GM23338 (cell line): ENCODE results near the gene SEC14L3. TPM values are rescaled to one million over a fixed set of nuclear protein-coding genes. Genes with fewer than 3 reads are reported as not detected.

Experiments
- ATAC-seq: fragments of 200-7000 bp; cut with Tn5 transposase; 3 replicates; pipeline ENCODE4 v1.9.1; 2020
- DNase-seq: peaks from one replicate; pipeline ENCODE4 v3.0.0-alpha.2; 2015; ENCODE audit warnings: low spot score
- H2AFZ ChIP-seq: fragments of 200-600 bp; sonication (generic); 2 replicates; pipeline ENCODE4 v1.8.0; 2016; ENCODE audit warnings: antibody characterized with exemption, mild to moderate bottlenecking, moderate library complexity
- H3F3A ChIP-seq: fragments of 200-600 bp; sonication (generic); replicated peaks from 2 replicates; pipeline ENCODE4 v1.8.0; 2017; ENCODE audit warnings: antibody characterized with exemption, mixed run types, low read depth
- H3K27ac ChIP-seq: fragments of 200-600 bp; sonication (generic); 2 replicates; pipeline ENCODE4 v1.6.1; 2016; ENCODE audit warnings: low read depth
- H3K27me3 ChIP-seq: fragments of 200-600 bp; sonication (generic); 2 replicates; pipeline ENCODE4 v1.8.0; 2016; ENCODE audit warnings: mild to moderate bottlenecking, mixed run types, moderate library complexity; ENCODE audit not compliant: insufficient read depth
- H3K36me3 ChIP-seq: fragments of 200-600 bp; sonication (generic); 2 replicates; pipeline ENCODE4 v1.8.0; 2016; ENCODE audit warnings: mild to moderate bottlenecking; ENCODE audit not compliant: insufficient read depth
- H3K4me1 ChIP-seq: fragments of 200-600 bp; sonication (generic); 2 replicates; pipeline ENCODE4 v1.8.0; 2016; ENCODE audit warnings: mild to moderate bottlenecking, moderate library complexity; ENCODE audit not compliant: insufficient read depth
- H3K4me2 ChIP-seq: fragments of 200-600 bp; sonication (generic); 2 replicates; pipeline ENCODE4 v1.7.1; 2017; ENCODE audit warnings: mixed run types
- H3K4me3 ChIP-seq: fragments of 200-600 bp; sonication (generic); 2 replicates; pipeline ENCODE4 v1.6.1; 2016; ENCODE audit warnings: mixed run types
- H3K79me2 ChIP-seq: fragments of 200-600 bp; sonication (generic); replicated peaks from 2 replicates; pipeline ENCODE4 v1.8.0; 2017; ENCODE audit warnings: mild to moderate bottlenecking; ENCODE audit not compliant: insufficient read depth
- H3K9me2 ChIP-seq: fragments of 200-600 bp; sonication (generic); 2 replicates; pipeline ENCODE4 v1.8.0; 2017; ENCODE audit not compliant: insufficient read depth
- H4K20me1 ChIP-seq: fragments of 200-600 bp; sonication (generic); replicated peaks from 2 replicates; pipeline ENCODE4 v1.8.0; 2017; ENCODE audit warnings: mild to moderate bottlenecking; ENCODE audit not compliant: insufficient read depth
- H3K27ac Mint-ChIP-seq: 2 replicates; pipeline ENCODE4 v1.8.0; 2020; ENCODE audit warnings: inconsistent platforms, mild to moderate bottlenecking, moderate library complexity, mixed read lengths
- H3K27me3 Mint-ChIP-seq: 3 replicates; pipeline ENCODE4 v1.8.0; 2022; ENCODE audit warnings: low read depth, mild to moderate bottlenecking, moderate library complexity, mixed read lengths, inconsistent platforms; ENCODE audit not compliant: insufficient read depth, poor library complexity
- H3K36me3 Mint-ChIP-seq: 3 replicates; pipeline ENCODE4 v1.8.0; 2021; ENCODE audit warnings: low read depth, mild to moderate bottlenecking, inconsistent platforms, moderate library complexity, mixed read lengths
- H3K4me1 Mint-ChIP-seq: 3 replicates; pipeline ENCODE4 v1.8.0; 2020; ENCODE audit warnings: mild to moderate bottlenecking, inconsistent platforms, mixed read lengths
- H3K4me3 Mint-ChIP-seq: 3 replicates; pipeline ENCODE4 v1.8.0; 2021; ENCODE audit warnings: moderate library complexity, mild to moderate bottlenecking, inconsistent platforms, mixed read lengths
- H3K9me3 Mint-ChIP-seq: 3 replicates; pipeline ENCODE4 v1.8.0; 2020; ENCODE audit warnings: moderate library complexity, mild to moderate bottlenecking, inconsistent platforms, mixed read lengths
- CTCF ChIP-seq, 2 experiments: fragments of 200-600 bp in 1 of 2; sonication (generic) in 1 of 2; conservative IDR thresholded peaks; 2 replicates each; pipeline versions ENCODE4 v1.5.1 to v1.6.1; 2016 to 2017; ENCODE audit warnings: antibody characterized with exemption in 2 of 2, low read depth in 2 of 2, mild to moderate bottlenecking in 2 of 2, moderate library complexity in 1 of 2
- JUNB ChIP-seq: IDR thresholded peaks from one replicate; pipeline ENCODE4 v1.6.1; 2016; ENCODE audit warnings: antibody characterized with exemption; ENCODE audit not compliant: unreplicated experiment
- polyA plus RNA-seq: library from polyadenylated mRNA; unstranded; fragments of >200 nt; fragmentation: Nextera tagmentation; extraction: Ambion mirVana; gene quantifications from 2 replicates; pipeline ENCODE4 v1.2.1, GENCODE V29; 2016
- total RNA-seq: library from RNA; depleted of rRNA; stranded (reverse); fragments of >200 nt; shearing (Covaris generic); gene quantifications from 2 replicates; pipeline ENCODE4 v1.2.3, GENCODE V29; 2014
- TF ChIP-seq, protein P1 (sequence below): fragments of 250-450 bp; sonication (Bioruptor Pico); IDR thresholded peaks from 2 replicates; pipeline ENCODE4 v1.5.0; 2020; ENCODE audit warnings: mild to moderate bottlenecking, moderate library complexity

Gene SEC14L3
- total and polyA plus RNA-seq, 2 experiments from 2014 or later = not detected

DNA sequence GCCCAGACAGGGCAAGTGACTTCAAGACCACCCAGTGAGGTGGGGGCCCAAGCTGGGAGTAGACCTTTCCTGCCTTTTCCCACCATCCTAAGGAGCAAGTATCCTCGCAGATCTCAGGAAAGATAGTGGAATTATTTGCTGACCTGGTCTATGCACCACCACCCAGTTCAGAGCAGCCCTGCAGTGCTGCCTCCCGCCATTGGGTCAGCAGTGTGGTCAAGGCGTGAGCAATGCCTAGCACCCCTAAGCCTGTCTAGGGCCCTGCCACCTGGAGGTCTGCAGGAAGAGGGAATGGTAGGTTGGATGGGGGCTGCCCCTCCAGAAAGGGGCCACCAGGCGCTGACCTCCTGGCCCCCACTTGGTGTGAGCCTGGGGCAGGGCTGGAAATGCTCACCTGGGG, 39.7 kb downstream of the SEC14L3 start (continued):
- TF ChIP-seq, protein P1, sequence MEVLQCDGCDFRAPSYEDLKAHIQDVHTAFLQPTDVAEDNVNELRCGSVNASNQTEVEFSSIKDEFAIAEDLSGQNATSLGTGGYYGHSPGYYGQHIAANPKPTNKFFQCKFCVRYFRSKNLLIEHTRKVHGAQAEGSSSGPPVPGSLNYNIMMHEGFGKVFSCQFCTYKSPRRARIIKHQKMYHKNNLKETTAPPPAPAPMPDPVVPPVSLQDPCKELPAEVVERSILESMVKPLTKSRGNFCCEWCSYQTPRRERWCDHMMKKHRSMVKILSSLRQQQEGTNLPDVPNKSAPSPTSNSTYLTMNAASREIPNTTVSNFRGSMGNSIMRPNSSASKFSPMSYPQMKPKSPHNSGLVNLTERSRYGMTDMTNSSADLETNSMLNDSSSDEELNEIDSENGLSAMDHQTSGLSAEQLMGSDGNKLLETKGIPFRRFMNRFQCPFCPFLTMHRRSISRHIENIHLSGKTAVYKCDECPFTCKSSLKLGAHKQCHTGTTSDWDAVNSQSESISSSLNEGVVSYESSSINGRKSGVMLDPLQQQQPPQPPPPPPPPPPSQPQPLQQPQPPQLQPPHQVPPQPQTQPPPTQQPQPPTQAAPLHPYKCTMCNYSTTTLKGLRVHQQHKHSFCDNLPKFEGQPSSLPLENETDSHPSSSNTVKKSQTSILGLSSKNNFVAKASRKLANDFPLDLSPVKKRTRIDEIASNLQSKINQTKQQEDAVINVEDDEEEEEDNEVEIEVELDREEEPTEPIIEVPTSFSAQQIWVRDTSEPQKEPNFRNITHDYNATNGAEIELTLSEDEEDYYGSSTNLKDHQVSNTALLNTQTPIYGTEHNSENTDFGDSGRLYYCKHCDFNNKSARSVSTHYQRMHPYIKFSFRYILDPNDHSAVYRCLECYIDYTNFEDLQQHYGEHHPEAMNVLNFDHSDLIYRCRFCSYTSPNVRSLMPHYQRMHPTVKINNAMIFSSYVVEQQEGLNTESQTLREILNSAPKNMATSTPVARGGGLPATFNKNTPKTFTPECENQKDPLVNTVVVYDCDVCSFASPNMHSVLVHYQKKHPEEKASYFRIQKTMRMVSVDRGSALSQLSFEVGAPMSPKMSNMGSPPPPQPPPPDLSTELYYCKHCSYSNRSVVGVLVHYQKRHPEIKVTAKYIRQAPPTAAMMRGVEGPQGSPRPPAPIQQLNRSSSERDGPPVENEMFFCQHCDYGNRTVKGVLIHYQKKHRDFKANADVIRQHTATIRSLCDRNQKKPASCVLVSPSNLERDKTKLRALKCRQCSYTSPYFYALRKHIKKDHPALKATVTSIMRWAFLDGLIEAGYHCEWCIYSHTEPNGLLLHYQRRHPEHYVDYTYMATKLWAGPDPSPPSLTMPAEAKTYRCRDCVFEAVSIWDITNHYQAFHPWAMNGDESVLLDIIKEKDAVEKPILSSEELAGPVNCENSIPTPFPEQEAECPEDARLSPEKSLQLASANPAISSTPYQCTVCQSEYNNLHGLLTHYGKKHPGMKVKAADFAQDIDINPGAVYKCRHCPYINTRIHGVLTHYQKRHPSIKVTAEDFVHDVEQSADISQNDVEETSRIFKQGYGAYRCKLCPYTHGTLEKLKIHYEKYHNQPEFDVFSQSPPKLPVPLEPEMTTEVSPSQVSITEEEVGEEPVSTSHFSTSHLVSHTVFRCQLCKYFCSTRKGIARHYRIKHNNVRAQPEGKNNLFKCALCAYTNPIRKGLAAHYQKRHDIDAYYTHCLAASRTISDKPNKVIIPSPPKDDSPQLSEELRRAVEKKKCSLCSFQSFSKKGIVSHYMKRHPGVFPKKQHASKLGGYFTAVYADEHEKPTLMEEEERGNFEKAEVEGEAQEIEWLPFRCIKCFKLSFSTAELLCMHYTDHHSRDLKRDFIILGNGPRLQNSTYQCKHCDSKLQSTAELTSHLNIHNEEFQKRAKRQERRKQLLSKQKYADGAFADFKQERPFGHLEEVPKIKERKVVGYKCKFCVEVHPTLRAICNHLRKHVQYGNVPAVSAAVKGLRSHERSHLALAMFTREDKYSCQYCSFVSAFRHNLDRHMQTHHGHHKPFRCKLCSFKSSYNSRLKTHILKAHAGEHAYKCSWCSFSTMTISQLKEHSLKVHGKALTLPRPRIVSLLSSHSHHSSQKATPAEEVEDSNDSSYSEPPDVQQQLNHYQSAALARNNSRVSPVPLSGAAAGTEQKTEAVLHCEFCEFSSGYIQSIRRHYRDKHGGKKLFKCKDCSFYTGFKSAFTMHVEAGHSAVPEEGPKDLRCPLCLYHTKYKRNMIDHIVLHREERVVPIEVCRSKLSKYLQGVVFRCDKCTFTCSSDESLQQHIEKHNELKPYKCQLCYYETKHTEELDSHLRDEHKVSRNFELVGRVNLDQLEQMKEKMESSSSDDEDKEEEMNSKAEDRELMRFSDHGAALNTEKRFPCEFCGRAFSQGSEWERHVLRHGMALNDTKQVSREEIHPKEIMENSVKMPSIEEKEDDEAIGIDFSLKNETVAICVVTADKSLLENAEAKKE = no peak

GRCh38 chr22:30430933-30431332, 40.9 kb downstream of the SEC14L3 start:
- DNase-seq (peak; percentile 41), ATAC-seq (no peak; the same call in 2 of the 3 replicates)
- Histone ChIP-seq H3K4me3 (no peak overlapping the region), H3K9me2 (0 out of 2 replicates have a peak, but pooled peaks cover 4% of the 10 kb centered on the region), H3K27ac (no peak overlapping the region), H3K27me3 (no peaks in the 10 kb centered on the region), H4K20me1 (no peaks in the 10 kb centered on the region), H3K4me1 (no peaks in the 10 kb centered on the region; the same call in 1 of the 2 replicates), H2AFZ (no peak overlapping the region), H3K4me2 (no peak overlapping the region), H3K36me3 (no peaks in the 10 kb centered on the region; the same call in 1 of the 2 replicates), H3K79me2 (no peaks in the 10 kb centered on the region), H3F3A (peaks cover 3% of the 10 kb centered on the region; the same call in 1 of the 2 replicates)
- Mint-ChIP-seq H3K4me3 (no peak overlapping the region), H3K27me3 (peaks cover 8% of the 10 kb centered on the region), H3K36me3 (peaks cover 15% of the 10 kb centered on the region), H3K27ac (no peak overlapping the region), H3K4me1 (peaks cover 13% of the 10 kb centered on the region), H3K9me3 (peaks cover 6% of the 10 kb centered on the region)
- TF ChIP-seq CTCF (conservative IDR thresholded peaks at IDR 0.05; ENCODE audit: low read depth in 2 of 2) (peak; percentile 21 to 57; a peak in 2 of 4 replicates), JUNB (no peak)
